Panc1 (cell line): ENCODE measurements around the gene COA8. TPM values are rescaled to one million over a fixed set of nuclear protein-coding genes. Genes with fewer than 3 reads are reported as not detected.

ENCODE experiments used
- ATAC-seq: fragments of 200-7000 bp; cut with Tn5 transposase; 2 replicates; pipeline ENCODE4 v1.9.1; 2020; ENCODE audit warnings: mild to moderate bottlenecking, moderate library complexity
- BruUV-seq: library from RNA; stranded (reverse); fragments of 400-500 nt; replicated peaks from 2 replicates; lab custom pipeline; 2021; lab: Mats Ljungman, UMichigan
- CTCF ChIA-PET: fragments of 300-600 bp; sonication (Branson Sonifier 250); formaldehyde crosslinking; loops from one replicate; lab custom pipeline; 2022; ENCODE audit warnings: antibody characterized with exemption; lab: Charles Lee
- POLR2A ChIA-PET: fragments of 300-600 bp; sonication (Branson Sonifier 250); formaldehyde crosslinking; loops from one replicate; lab custom pipeline; 2022; ENCODE audit warnings: antibody characterized with exemption; lab: Charles Lee
- DNase-seq: peaks from one replicate; pipeline ENCODE4 v3.0.0-alpha.2; 2010; ENCODE audit warnings: low read depth, low spot score
- H3K27ac ChIP-seq: 2 replicates; pipeline ENCODE4 v1.5.1; 2011; ENCODE audit warnings: mild to moderate bottlenecking, low read length, inconsistent platforms
- H3K27me3 ChIP-seq: fragments of 200-500 bp; sonication (Bioruptor generic); 2 replicates; pipeline ENCODE4 v1.6.0; 2014; ENCODE audit warnings: low read length, inconsistent platforms; ENCODE audit not compliant: control insufficient read depth, insufficient read depth
- H3K36me3 ChIP-seq: fragments of 200-500 bp; sonication (Bioruptor generic); 2 replicates; pipeline ENCODE4 v1.5.1; 2014; ENCODE audit warnings: inconsistent platforms, mild to moderate bottlenecking, low read length, moderate library complexity; ENCODE audit not compliant: control insufficient read depth, insufficient read depth
- H3K4me1 ChIP-seq: 2 replicates; pipeline ENCODE4 v1.5.1; 2011; ENCODE audit warnings: inconsistent platforms, mild to moderate bottlenecking, low read length, moderate library complexity; ENCODE audit not compliant: control insufficient read depth, insufficient read depth
- H3K4me3 ChIP-seq, 2 experiments: 2 replicates each; pipeline ENCODE4 v1.5.1; 2011 to 2012; ENCODE audit warnings: low read depth in 2 of 2, low read length in 2 of 2, mild to moderate bottlenecking in 2 of 2, inconsistent platforms in 1 of 2, moderate library complexity in 1 of 2
- H3K9me3 ChIP-seq: fragments of 200-500 bp; sonication (Bioruptor generic); 2 replicates; pipeline ENCODE4 v1.5.1; 2014; ENCODE audit warnings: low read depth, mild to moderate bottlenecking, inconsistent platforms, low read length, moderate library complexity; ENCODE audit not compliant: control insufficient read depth, insufficient read depth
- POLR2AphosphoS5 ChIP-seq: IDR thresholded peaks from 2 replicates; pipeline ENCODE4 v1.6.1; 2012; ENCODE audit warnings: mild to moderate bottlenecking, low read depth, low read length, moderate library complexity
- SIN3A ChIP-seq: IDR thresholded peaks from 2 replicates; pipeline ENCODE4 v1.6.1; 2012; ENCODE audit warnings: low read depth, mild to moderate bottlenecking, low read length, moderate library complexity, borderline replicate concordance; ENCODE audit not compliant: insufficient read depth
- TCF7L2 ChIP-seq: IDR thresholded peaks from 2 replicates; pipeline ENCODE4 v1.6.1; 2011; ENCODE audit warnings: mild to moderate bottlenecking, low read depth, low read length, inconsistent platforms
- in situ Hi-C: cut with HindIII; loops from 2 replicates; pipeline ENCODE4 v1.10.0; 2016; ENCODE audit warnings: low sequenced_read_pairs, low pct_unique_long_range_greater_than_20kb
- intact Hi-C: fragments of 100-400 bp; cut with micrococcal nuclease; formaldehyde crosslinking; loops from one replicate; pipeline ENCODE4 v1.10.0; 2022; ENCODE audit not compliant: unreplicated experiment
- total RNA-seq: library from RNA; stranded (reverse); gene quantifications from one replicate; pipeline ENCODE4 v1.2.1, GENCODE V29; 2021; ENCODE audit not compliant: unreplicated experiment
- TF ChIP-seq, protein P1 (sequence below): fragments of 450-650 bp; IDR thresholded peaks from 2 replicates; pipeline ENCODE4 v1.5.1; 2017; ENCODE audit warnings: mild to moderate bottlenecking
- TF ChIP-seq, protein P2 (sequence below), 2 experiments: IDR thresholded peaks; 2 replicates each; pipeline ENCODE4 v1.6.1; 2011 to 2012; ENCODE audit warnings: low read depth in 2 of 2, control low read depth in 1 of 2, low read length in 1 of 2, mild to moderate bottlenecking in 1 of 2, moderate library complexity in 1 of 2; ENCODE audit not compliant: insufficient read depth in 1 of 2

Gene COA8
- total RNA-seq, 1 experiment from 2014 or later = 42.2 TPM

DNA sequence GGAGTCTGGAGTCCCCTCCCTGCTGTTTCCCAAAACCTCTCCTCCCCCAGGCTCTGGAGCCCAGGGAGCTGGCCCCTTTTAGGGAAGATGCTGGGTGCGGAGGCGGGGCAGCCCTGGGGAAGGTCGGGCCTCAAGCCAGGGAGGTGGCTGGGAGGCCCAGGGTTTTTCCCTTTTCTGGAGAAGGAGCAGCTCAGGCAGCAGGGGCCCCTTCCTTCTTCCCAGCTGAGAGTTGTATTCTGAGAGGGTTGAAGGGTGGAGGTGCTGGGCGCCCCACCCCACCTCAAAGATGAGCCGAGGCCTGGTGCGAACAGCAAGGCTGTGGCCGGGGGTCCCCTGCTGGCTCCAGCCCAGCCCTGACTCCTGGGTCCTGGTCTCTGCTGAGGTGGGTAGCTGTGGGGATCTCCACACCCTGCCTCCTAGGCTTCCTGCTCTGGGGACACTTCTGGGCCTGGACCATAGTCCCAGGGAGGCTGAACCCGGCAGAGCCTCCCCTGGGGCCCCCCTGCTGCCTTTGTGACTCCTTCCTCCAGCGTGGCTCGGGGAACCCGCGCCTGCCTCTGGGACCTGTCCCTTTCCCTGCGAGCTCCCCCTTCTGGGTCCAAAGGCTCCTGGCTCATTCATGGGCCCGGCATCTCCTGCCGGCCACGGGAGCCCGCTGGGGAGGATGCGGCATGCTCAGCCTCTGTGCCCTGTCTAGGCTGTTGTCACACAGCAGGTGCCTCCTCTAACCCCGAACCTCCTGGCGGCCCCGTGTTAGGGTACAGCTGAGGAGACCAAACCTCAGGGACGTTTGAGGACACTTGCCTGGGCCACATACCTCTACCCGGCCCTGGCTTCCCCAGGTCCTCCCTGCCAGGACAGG lies 29.4 kb upstream of the COA8 start:
- no peak for TF ChIP-seq TCF7L2
- TF ChIP-seq, protein P1, sequence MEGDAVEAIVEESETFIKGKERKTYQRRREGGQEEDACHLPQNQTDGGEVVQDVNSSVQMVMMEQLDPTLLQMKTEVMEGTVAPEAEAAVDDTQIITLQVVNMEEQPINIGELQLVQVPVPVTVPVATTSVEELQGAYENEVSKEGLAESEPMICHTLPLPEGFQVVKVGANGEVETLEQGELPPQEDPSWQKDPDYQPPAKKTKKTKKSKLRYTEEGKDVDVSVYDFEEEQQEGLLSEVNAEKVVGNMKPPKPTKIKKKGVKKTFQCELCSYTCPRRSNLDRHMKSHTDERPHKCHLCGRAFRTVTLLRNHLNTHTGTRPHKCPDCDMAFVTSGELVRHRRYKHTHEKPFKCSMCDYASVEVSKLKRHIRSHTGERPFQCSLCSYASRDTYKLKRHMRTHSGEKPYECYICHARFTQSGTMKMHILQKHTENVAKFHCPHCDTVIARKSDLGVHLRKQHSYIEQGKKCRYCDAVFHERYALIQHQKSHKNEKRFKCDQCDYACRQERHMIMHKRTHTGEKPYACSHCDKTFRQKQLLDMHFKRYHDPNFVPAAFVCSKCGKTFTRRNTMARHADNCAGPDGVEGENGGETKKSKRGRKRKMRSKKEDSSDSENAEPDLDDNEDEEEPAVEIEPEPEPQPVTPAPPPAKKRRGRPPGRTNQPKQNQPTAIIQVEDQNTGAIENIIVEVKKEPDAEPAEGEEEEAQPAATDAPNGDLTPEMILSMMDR = no peak
- TF ChIP-seq, protein P2, sequence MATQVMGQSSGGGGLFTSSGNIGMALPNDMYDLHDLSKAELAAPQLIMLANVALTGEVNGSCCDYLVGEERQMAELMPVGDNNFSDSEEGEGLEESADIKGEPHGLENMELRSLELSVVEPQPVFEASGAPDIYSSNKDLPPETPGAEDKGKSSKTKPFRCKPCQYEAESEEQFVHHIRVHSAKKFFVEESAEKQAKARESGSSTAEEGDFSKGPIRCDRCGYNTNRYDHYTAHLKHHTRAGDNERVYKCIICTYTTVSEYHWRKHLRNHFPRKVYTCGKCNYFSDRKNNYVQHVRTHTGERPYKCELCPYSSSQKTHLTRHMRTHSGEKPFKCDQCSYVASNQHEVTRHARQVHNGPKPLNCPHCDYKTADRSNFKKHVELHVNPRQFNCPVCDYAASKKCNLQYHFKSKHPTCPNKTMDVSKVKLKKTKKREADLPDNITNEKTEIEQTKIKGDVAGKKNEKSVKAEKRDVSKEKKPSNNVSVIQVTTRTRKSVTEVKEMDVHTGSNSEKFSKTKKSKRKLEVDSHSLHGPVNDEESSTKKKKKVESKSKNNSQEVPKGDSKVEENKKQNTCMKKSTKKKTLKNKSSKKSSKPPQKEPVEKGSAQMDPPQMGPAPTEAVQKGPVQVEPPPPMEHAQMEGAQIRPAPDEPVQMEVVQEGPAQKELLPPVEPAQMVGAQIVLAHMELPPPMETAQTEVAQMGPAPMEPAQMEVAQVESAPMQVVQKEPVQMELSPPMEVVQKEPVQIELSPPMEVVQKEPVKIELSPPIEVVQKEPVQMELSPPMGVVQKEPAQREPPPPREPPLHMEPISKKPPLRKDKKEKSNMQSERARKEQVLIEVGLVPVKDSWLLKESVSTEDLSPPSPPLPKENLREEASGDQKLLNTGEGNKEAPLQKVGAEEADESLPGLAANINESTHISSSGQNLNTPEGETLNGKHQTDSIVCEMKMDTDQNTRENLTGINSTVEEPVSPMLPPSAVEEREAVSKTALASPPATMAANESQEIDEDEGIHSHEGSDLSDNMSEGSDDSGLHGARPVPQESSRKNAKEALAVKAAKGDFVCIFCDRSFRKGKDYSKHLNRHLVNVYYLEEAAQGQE (IDR thresholded peaks at IDR 0.05; ENCODE audit: insufficient read depth in 1 of 2, low read depth in 2 of 2, low read length in 1 of 2) = no peak
- no peak for TF ChIP-seq SIN3A
- H3K9me3 ChIP-seq = no peaks in the 10 kb centered on the region
- ChIA-PET CTCF (interaction anchor here (1.1 kb wide), 1 partner anchor 15 kb away, joined by 3 read pairs; no protein-coding TSS in a partner anchor), POLR2A (no interaction called here)
- DNase-seq = no peak
- in situ Hi-C loops (no loop called here), intact Hi-C loops (no loop called here)
- H3K36me3 ChIP-seq = peaks cover 4% of the 10 kb centered on the region; the same call in 1 of the 2 replicates
- no peak for ATAC-seq
- H3K27me3 ChIP-seq = no peaks in the 10 kb centered on the region
- no TSS peak for BruUV-seq
- H3K27ac ChIP-seq = no peak overlapping the region
- H3K4me3 ChIP-seq = no peak overlapping the region
- H3K4me1 ChIP-seq = peaks cover 28% of the 10 kb centered on the region

- intact Hi-C loops (no loop called here), in situ Hi-C loops (no loop called here)
- Histone ChIP-seq H3K36me3 (peaks cover 4% of the 10 kb centered on the region; the same call in 1 of the 2 replicates), H3K4me3 (no peak overlapping the region), H3K27ac (no peak overlapping the region), H3K4me1 (peaks cover 27% of the 10 kb centered on the region), H3K9me3 (no peaks in the 10 kb centered on the region), H3K27me3 (no peaks in the 10 kb centered on the region)
- DNase-seq (no peak), ATAC-seq (no peak)
- ChIA-PET POLR2A (no interaction called here), CTCF (no interaction called here)
- TF ChIP-seq SIN3A (no peak), POLR2AphosphoS5 (no peak), TCF7L2 (no peak)
- TF ChIP-seq, protein P1 = no peak
- TF ChIP-seq, protein P2 (IDR thresholded peaks at IDR 0.05; ENCODE audit: insufficient read depth in 1 of 2, low read depth in 2 of 2, low read length in 1 of 2) = no peak
- BruUV-seq = no TSS peak
These were observed 28.7 kb upstream of the COA8 start for GRCh38 chr14:103533999-103534575.
